ENCODE results near the gene OTOF. TPM values are rescaled to one million over a fixed set of nuclear protein-coding genes. Genes with fewer than 3 reads are reported as not detected.

OTOF gene
- total and polyA plus RNA-seq, 2 of the 13 experiments (the other 11 are each of a cell fraction or from before 2014, with no cell fraction given) = 0.04 TPM; not detected in 1

GRCh38 chr2:26455670-26456439 lies 22.1 kb downstream of the OTOF start (continued):
- 0 out of 2 replicates have a peak, but pooled peaks have one; percentile 31 for TF ChIP-seq SMAD1 (CRISPR knock-in tag; IDR thresholded peaks at IDR 0.05; ENCODE audit: borderline replicate concordance, low read depth)
- TF ChIP-seq ZNF782 (CRISPR knock-in tag; IDR thresholded peaks at IDR 0.05; ENCODE audit: borderline replicate concordance) = no peak; the same call in 1 of the 2 replicates
- TF ChIP-seq FOXA3 (CRISPR knock-in tag; IDR thresholded peaks at IDR 0.05) = peak; percentile 28; the same call in 1 of the 2 replicates
- TF ChIP-seq ZNF574 (CRISPR knock-in tag; IDR thresholded peaks at IDR 0.05) = peak; percentile 3; the same call in 1 of the 2 replicates
- 0 out of 2 replicates have a peak, but pooled peaks have one; percentile 48 for TF ChIP-seq EED (CRISPR knock-in tag; IDR thresholded peaks at IDR 0.05)
- no peak for TF ChIP-seq ATF3 (CRISPR knock-in tag; IDR thresholded peaks at IDR 0.05)
- TF ChIP-seq ZNF230 (CRISPR knock-in tag; IDR thresholded peaks at IDR 0.05) = no peak
- peak; percentile 80; the same call in 1 of the 2 replicates for TF ChIP-seq TRAFD1 (CRISPR knock-in tag; IDR thresholded peaks at IDR 0.05; ENCODE audit: borderline replicate concordance)
- TF ChIP-seq IRF2 (CRISPR knock-in tag; IDR thresholded peaks at IDR 0.05) = 0 out of 2 replicates have a peak, but pooled peaks have one; percentile 7
- TF ChIP-seq PAXIP1 (CRISPR knock-in tag; conservative IDR thresholded peaks at IDR 0.05) = peak; percentile 63; the same call in 1 of the 2 replicates
- peak; percentile 49; the same call in 1 of the 2 replicates for TF ChIP-seq NCOR1 (IDR thresholded peaks at IDR 0.05; ENCODE audit: borderline replicate concordance, low read length)
- peak; percentile 82 for TF ChIP-seq SKI (IDR thresholded peaks at IDR 0.05; ENCODE audit: partially characterized antibody)
- peak; percentile 70; the same call in 1 of the 2 replicates for TF ChIP-seq ARID5B (CRISPR knock-in tag; IDR thresholded peaks at IDR 0.05)
- peak; percentile 26; the same call in 1 of the 2 replicates for TF ChIP-seq ZNF44 (CRISPR knock-in tag; IDR thresholded peaks at IDR 0.05)
- TF ChIP-seq RBM22 (optimal IDR thresholded peaks at IDR 0.05; ENCODE audit: low read length) = no peak

Data from HepG2 (cell line).